Epithelial cell of proximal tubule (primary cell): ENCODE results near the gene ADCY2. TPM values are rescaled to one million over a fixed set of nuclear protein-coding genes. Genes with fewer than 3 reads are reported as not detected.

ENCODE experiments used
- DNase-seq: peaks from one replicate; pipeline ENCODE4 v3.0.0-alpha.2; 2011; ENCODE audit warnings: low read depth
- H3K4me3 ChIP-seq: 2 replicates; pipeline ENCODE4 v1.5.1; 2011; ENCODE audit warnings: low read depth, mild to moderate bottlenecking, low read length
- CTCF ChIP-seq: conservative IDR thresholded peaks from 2 replicates; pipeline ENCODE4 v1.5.1; 2012; ENCODE audit warnings: low read depth, mild to moderate bottlenecking, low read length
- total RNA-seq: library from RNA; depleted of rRNA; stranded (reverse); fragments of >200 nt; gene quantifications from 2 replicates; pipeline ENCODE4 v1.2.3, GENCODE V29; 2015

Gene ADCY2
- total RNA-seq, 1 donor from 2014 or later: 0.12 TPM

GRCh38 chr5:7629561-7629960, 233.6 kb downstream of the ADCY2 start:
- DNase-seq: no peak
- no peak overlapping the region for H3K4me3 ChIP-seq
- TF ChIP-seq CTCF: no peak

- no peak for TF ChIP-seq CTCF
- no peak for DNase-seq
- no peak overlapping the region for H3K4me3 ChIP-seq
Measured at GRCh38 chr5:7634837-7635236, 238.9 kb downstream of the ADCY2 start.

- no peak for DNase-seq
Measured at GRCh38 chr5:7638456-7638855, 242.5 kb downstream of the ADCY2 start.

GRCh38 chr5:7642029-7642428, 246.1 kb downstream of the ADCY2 start:
- TF ChIP-seq CTCF: no peak
- no peak for DNase-seq
- H3K4me3 ChIP-seq: no peak overlapping the region

More at GRCh38 chr5:7638456-7638855, 242.5 kb downstream of the ADCY2 start:
- TF ChIP-seq CTCF: no peak
- no peak overlapping the region for H3K4me3 ChIP-seq

- no peak for TF ChIP-seq CTCF
- DNase-seq: no peak
- H3K4me3 ChIP-seq: no peak overlapping the region
Measured at GRCh38 chr5:7644723-7645122, 248.8 kb downstream of the ADCY2 start.

GRCh38 chr5:7650755-7651154, 254.8 kb downstream of the ADCY2 start:
- DNase-seq: no peak
- TF ChIP-seq CTCF: no peak
- no peak overlapping the region for H3K4me3 ChIP-seq

GRCh38 chr5:7653046-7653445, 257.1 kb downstream of the ADCY2 start:
- no peak overlapping the region for H3K4me3 ChIP-seq
- no peak for DNase-seq

More at GRCh38 chr5:7653046-7653445, 257.1 kb downstream of the ADCY2 start:
- no peak for TF ChIP-seq CTCF
